ENCODE data around the gene FCER2. TPM values are rescaled to one million over a fixed set of nuclear protein-coding genes. Genes with fewer than 3 reads are reported as not detected.
A peak's percentile ranks its signal among the peaks of the same experiment; 100 is the strongest.

FCER2 gene
- polyA plus RNA-seq, 1 experiment = not detected

GRCh38 chr19:7681340-7682174 lies 20.4 kb downstream of the FCER2 start:
- CTCF ChIA-PET = interaction anchor here (0.5 to 2.2 kb wide), 42 partner anchors 8 to 582 kb away, joined by 3 to 80 read pairs (median 4); partner anchors contain the start of genes FCER2, INSR, PET100 and RETN
- POLR2A ChIA-PET = interaction anchor here (0.5 to 1.0 kb wide), 6 partner anchors 29 to 143 kb away, joined by 3 to 11 read pairs (median 4); partner anchors contain the start of genes PET100 and XAB2

GRCh38 chr19:7680606-7681339 lies 21.2 kb downstream of the FCER2 start, which contains the start of gene TRAPPC5:
TRAPPC5 (plus strand) TSS chr19:7680833; CDS start chr19:7682254, 1,421 bp downstream.
- DNase-seq (ENCODE audit: low read depth, low spot score) = peak; percentile 39
- Histone ChIP-seq H3K4me3 (ENCODE audit: low read depth, low read length) (peak within 1 kb of the TSS; percentile 92), H3K9me3 (ENCODE audit: control insufficient read depth, insufficient read depth, low read length) (no peaks in the 10 kb centered on the region; the same call in 1 of the 2 replicates), H3K27me3 (ENCODE audit: control insufficient read depth, insufficient read depth, low read length) (peaks cover 3% of the 10 kb centered on the region), H3K27ac (ENCODE audit: low read depth, low read length) (peak within 1 kb of the TSS; percentile 39)
- ChIA-PET POLR2A (interaction anchor here (0.5 to 1.0 kb wide), 6 partner anchors 28 to 144 kb away, joined by 3 to 11 read pairs (median 4); partner anchors contain the start of genes PET100 and XAB2), CTCF (interaction anchor here (0.5 to 2.2 kb wide), 43 partner anchors 9 to 581 kb away, joined by 3 to 80 read pairs (median 4); partner anchors contain the start of genes FCER2, INSR, PET100 and RETN)
- peak; percentile 64 for TF ChIP-seq CTCF (IDR thresholded peaks at IDR 0.05; ENCODE audit: low read depth, low read length)

More at GRCh38 chr19:7681340-7682174, 20.4 kb downstream of the FCER2 start:
- peak; percentile 21 for DNase-seq (ENCODE audit: low read depth, low spot score)
- Histone ChIP-seq H3K27me3 (ENCODE audit: control insufficient read depth, insufficient read depth, low read length) (peaks cover 3% of the 10 kb centered on the region), H3K9me3 (ENCODE audit: control insufficient read depth, insufficient read depth, low read length) (no peaks in the 10 kb centered on the region; the same call in 1 of the 2 replicates), H3K27ac (ENCODE audit: low read depth, low read length) (peak overlapping the region; percentile 39), H3K4me3 (ENCODE audit: low read depth, low read length) (peak overlapping the region; percentile 92)
- TF ChIP-seq CTCF (IDR thresholded peaks at IDR 0.05; ENCODE audit: low read depth, low read length) = peak; percentile 68

- H3K27ac ChIP-seq (ENCODE audit: low read depth, low read length) = no peak overlapping the region
- no peaks in the 10 kb centered on the region; the same call in 1 of the 2 replicates for H3K9me3 ChIP-seq (ENCODE audit: control insufficient read depth, insufficient read depth, low read length)
- H3K27me3 ChIP-seq (ENCODE audit: control insufficient read depth, insufficient read depth, low read length) = peaks cover 3% of the 10 kb centered on the region
- no peak for TF ChIP-seq CTCF (IDR thresholded peaks at IDR 0.05; ENCODE audit: low read depth, low read length)
- ChIA-PET POLR2A (interaction anchor here (0.8 to 0.9 kb wide), 2 partner anchors 30 to 51 kb away, joined by 3 to 11 read pairs; partner anchors contain the start of genes PET100 and XAB2), CTCF (interaction anchor here (0.6 to 2.2 kb wide), 13 partner anchors 8 to 951 kb away, joined by 3 to 80 read pairs (median 6); partner anchors contain the start of genes PET100, RETN and XAB2)
- no peak for DNase-seq (ENCODE audit: low read depth, low spot score)
- peak overlapping the region; percentile 53 for H3K4me3 ChIP-seq (ENCODE audit: low read depth, low read length)
These were observed 21.9 kb downstream of the FCER2 start for GRCh38 chr19:7679771-7680605.

- H3K9me3 ChIP-seq (ENCODE audit: control insufficient read depth, insufficient read depth, low read length) = peaks cover 2% of the 10 kb centered on the region; the same call in 1 of the 2 replicates
- ChIA-PET POLR2A (no interaction called here), CTCF (interaction anchor here (2.1 to 4.8 kb wide), 3 partner anchors 27 to 325 kb away, joined by 5 to 18 read pairs (median 16); no protein-coding TSS in a partner anchor)
- no peak for DNase-seq (ENCODE audit: low read depth, low spot score)
- no peak for TF ChIP-seq CTCF (IDR thresholded peaks at IDR 0.05; ENCODE audit: low read depth, low read length)
- H3K4me3 ChIP-seq (ENCODE audit: low read depth, low read length) = no peak overlapping the region
- peaks cover 3% of the 10 kb centered on the region for H3K27me3 ChIP-seq (ENCODE audit: control insufficient read depth, insufficient read depth, low read length)
- no peak overlapping the region for H3K27ac ChIP-seq (ENCODE audit: low read depth, low read length)
These were observed 22.8 kb downstream of the FCER2 start for GRCh38 chr19:7678971-7679751.
